Subcutaneous abdominal adipose tissue (tissue), 5 donors: Measurements from ENCODE around the gene FAM186B.

ENCODE experiments used
- H3K27ac ChIP-seq: one replicate; pipeline ENCODE4 v1.7.0; 2013; ENCODE audit warnings: low read depth, mild to moderate bottlenecking, inconsistent platforms, low read length, moderate library complexity
- H3K27me3 ChIP-seq, 5 donors: one replicate each; pipeline ENCODE4 v1.7.0; 2013; ENCODE audit warnings: low read length in 5 of 5, inconsistent platforms in 1 of 5; ENCODE audit not compliant: control insufficient read depth in 5 of 5, insufficient read depth in 4 of 5
- H3K36me3 ChIP-seq, 5 donors: one replicate each; pipeline ENCODE4 v1.7.0; 2013; ENCODE audit warnings: low read length in 5 of 5; ENCODE audit not compliant: control insufficient read depth in 5 of 5, insufficient read depth in 5 of 5
- H3K4me1 ChIP-seq, 5 donors: one replicate each; pipeline ENCODE4 v1.7.0; 2013; ENCODE audit warnings: low read length in 5 of 5, mild to moderate bottlenecking in 3 of 5, moderate library complexity in 1 of 5; ENCODE audit not compliant: control insufficient read depth in 5 of 5, insufficient read depth in 5 of 5
- H3K4me3 ChIP-seq, 5 donors: one replicate each; pipeline ENCODE4 v1.7.0; 2013; ENCODE audit warnings: low read length in 5 of 5, low read depth in 1 of 5
- H3K9ac ChIP-seq, 5 donors: one replicate each; pipeline ENCODE4 v1.7.0; 2013; ENCODE audit warnings: low read length in 5 of 5, mild to moderate bottlenecking in 4 of 5, moderate library complexity in 3 of 5
- H3K9me3 ChIP-seq, 5 donors: one replicate each; pipeline ENCODE4 v1.7.0; 2013; ENCODE audit warnings: low read length in 5 of 5; ENCODE audit not compliant: control insufficient read depth in 5 of 5
- donor health status: healthy.
- donor health status: healthy.
- donor health status: healthy.
- donor health status: healthy.
- donor health status: healthy.

Gene FAM186B

GRCh38 chr12:49587174-49587908 lies 18.1 kb downstream of the FAM186B start:
- Histone ChIP-seq H3K4me1 (peaks cover 4 to 42% (median 25%) of the 10 kb centered on the region in 5 donors), H3K27ac (no peak overlapping the region), H3K4me3 (no peak overlapping the region), H3K9me3 (no peaks in the 10 kb centered on the region), H3K36me3 (peaks cover 0 to 12% (median 8%) of the 10 kb centered on the region in 5 donors), H3K9ac (no peak overlapping the region), H3K27me3 (no peaks in the 10 kb centered on the region)

DNA sequence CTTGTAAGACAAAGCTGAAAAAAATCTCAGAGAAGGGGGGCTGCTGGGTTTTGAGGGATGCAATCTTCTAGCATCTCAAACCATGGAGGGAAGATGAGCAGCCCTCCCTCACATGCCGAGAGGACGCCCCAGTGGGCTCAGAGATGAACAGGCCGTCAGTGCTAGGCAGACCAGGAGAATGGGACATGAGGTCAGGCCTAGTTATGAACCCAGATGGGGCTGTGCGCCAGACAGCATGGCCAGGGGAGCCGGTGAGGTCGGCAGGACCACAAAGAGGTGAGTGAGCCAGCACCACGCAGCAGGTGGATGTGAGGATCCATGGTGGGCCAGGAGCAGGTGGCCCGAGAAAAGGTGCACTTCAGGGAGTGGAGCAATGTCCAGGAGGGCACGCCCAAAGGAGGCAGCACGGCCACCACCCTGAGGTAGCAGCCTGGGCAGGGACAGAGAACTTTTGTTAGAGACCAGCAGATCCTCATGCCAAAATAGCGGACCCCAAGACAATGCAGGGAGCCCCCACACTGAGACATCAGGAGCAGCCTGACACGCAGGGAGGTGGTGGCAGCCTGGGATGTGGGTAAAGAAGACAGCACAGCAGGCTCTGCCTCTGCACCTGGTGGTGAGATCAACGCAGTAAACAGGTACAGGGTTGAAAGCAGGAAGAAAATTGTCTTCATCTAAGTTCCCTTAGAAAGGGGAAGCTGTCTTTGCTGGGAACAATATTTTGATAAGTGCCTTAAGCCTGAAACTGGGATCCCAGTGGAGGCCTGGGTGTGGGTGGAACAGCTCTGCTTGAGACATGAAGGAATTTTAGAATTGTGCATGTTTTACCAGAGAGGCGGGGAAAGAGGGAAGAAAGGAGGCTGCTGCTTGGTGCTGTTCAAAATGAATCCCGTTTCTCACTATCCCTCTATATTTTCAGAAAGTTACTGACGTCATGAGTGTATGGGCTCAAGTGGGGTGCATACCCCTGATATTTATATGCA lies 19.7 kb downstream of the FAM186B start:
- Histone ChIP-seq H3K27ac (no peak overlapping the region), H3K9me3 (no peaks in the 10 kb centered on the region), H3K4me3 (no peak overlapping the region), H3K9ac (no peak overlapping the region), H3K36me3 (peaks cover 0 to 12% (median 8%) of the 10 kb centered on the region in 5 donors), H3K4me1 (peaks cover 4 to 48% (median 30%) of the 10 kb centered on the region in 5 donors), H3K27me3 (no peaks in the 10 kb centered on the region)

DNA sequence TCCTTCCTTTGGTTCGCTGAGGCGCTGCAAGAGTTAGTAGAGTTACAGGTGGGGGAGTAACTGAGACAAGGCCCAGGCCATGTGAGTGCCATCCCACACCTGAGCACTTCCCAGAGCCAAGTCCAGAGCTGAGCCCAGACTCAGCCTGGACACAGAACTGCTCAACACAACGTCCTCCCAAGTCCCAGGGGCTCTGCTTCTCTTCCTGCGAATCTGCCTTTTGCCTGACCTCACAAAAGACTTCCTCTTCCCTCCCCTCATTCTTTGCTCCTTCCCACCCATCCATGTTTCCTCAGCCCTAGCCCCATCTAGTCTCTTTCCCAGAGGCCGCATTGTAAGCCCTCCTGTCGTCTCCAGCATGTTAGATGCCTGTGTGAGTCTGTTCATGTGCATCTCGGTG lies 20.8 kb downstream of the FAM186B start:
- no peak overlapping the region for H3K27ac ChIP-seq
- peaks cover 0 to 12% (median 8%) of the 10 kb centered on the region in 5 donors for H3K36me3 ChIP-seq
- H3K9ac ChIP-seq = peak overlapping the region in 1 of 5 donors; percentile 51
- H3K4me1 ChIP-seq = peaks cover 7 to 55% (median 36%) of the 10 kb centered on the region in 5 donors
- no peaks in the 10 kb centered on the region for H3K9me3 ChIP-seq
- H3K27me3 ChIP-seq = no peaks in the 10 kb centered on the region
- peak overlapping the region in 1 of 5 donors; percentile 23 for H3K4me3 ChIP-seq

DNA sequence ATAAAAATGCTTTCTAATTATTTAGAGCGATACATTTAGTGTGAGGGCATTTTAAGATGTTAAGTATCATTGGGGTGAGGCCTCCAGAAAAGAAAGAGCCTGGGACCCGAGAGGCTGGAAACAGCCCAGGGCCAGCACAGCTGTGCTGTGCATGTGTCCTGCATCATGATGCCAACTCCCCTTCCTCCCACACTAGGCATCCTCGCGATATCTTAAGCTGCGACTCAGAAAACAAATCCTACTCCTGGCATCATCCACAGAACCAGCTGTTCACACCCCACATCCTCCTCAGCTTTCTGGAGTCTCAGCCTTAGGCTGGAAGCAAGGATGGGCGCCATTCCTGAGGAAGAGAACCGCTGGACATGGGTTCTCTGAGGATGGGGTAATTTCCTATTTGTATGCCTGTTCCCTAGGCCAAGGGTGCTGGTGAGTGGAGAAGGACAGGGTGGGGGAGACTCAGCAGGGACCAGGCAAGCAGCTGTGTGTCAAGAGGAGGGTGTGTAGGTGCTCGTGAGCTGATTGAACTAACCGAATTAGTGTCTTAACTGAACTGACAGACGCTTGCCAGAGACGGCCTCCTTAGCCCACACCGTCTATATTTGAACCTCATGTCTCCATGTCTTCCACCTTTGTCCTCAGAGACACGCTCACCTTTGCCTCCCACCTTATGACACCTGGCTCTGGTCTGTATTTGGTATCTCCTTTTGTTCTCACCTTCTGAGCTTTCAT lies 21.9 kb downstream of the FAM186B start:
- H3K4me3 ChIP-seq = no peak overlapping the region
- H3K4me1 ChIP-seq = peaks cover 5 to 46% (median 29%) of the 10 kb centered on the region in 5 donors
- no peaks in the 10 kb centered on the region for H3K9me3 ChIP-seq
- peak overlapping the region in 1 of 5 donors; percentile 17 for H3K9ac ChIP-seq
- no peak overlapping the region for H3K27ac ChIP-seq
- H3K27me3 ChIP-seq = no peaks in the 10 kb centered on the region
- H3K36me3 ChIP-seq = peaks cover 0 to 12% (median 8%) of the 10 kb centered on the region in 5 donors

GRCh38 chr12:49582850-49583249 lies 22.6 kb downstream of the FAM186B start:
- no peaks in the 10 kb centered on the region for H3K27me3 ChIP-seq
- no peak overlapping the region for H3K27ac ChIP-seq
- peaks cover 0 to 13% (median 8%) of the 10 kb centered on the region in 5 donors for H3K36me3 ChIP-seq
- no peak overlapping the region for H3K4me3 ChIP-seq
- H3K9me3 ChIP-seq = no peaks in the 10 kb centered on the region
- peaks cover 3 to 41% (median 24%) of the 10 kb centered on the region in 5 donors for H3K4me1 ChIP-seq
- peak overlapping the region in 1 of 5 donors; percentile 10 for H3K9ac ChIP-seq

GRCh38 chr12:49582201-49582600 lies 23.2 kb downstream of the FAM186B start:
- Histone ChIP-seq H3K36me3 (peaks cover 0 to 19% (median 9%) of the 10 kb centered on the region in 5 donors), H3K27ac (no peak overlapping the region), H3K9me3 (no peaks in the 10 kb centered on the region), H3K27me3 (no peaks in the 10 kb centered on the region), H3K9ac (peak overlapping the region in 1 of 5 donors; percentile 47), H3K4me3 (no peak overlapping the region), H3K4me1 (peaks cover 3 to 41% (median 24%) of the 10 kb centered on the region in 5 donors)

DNA sequence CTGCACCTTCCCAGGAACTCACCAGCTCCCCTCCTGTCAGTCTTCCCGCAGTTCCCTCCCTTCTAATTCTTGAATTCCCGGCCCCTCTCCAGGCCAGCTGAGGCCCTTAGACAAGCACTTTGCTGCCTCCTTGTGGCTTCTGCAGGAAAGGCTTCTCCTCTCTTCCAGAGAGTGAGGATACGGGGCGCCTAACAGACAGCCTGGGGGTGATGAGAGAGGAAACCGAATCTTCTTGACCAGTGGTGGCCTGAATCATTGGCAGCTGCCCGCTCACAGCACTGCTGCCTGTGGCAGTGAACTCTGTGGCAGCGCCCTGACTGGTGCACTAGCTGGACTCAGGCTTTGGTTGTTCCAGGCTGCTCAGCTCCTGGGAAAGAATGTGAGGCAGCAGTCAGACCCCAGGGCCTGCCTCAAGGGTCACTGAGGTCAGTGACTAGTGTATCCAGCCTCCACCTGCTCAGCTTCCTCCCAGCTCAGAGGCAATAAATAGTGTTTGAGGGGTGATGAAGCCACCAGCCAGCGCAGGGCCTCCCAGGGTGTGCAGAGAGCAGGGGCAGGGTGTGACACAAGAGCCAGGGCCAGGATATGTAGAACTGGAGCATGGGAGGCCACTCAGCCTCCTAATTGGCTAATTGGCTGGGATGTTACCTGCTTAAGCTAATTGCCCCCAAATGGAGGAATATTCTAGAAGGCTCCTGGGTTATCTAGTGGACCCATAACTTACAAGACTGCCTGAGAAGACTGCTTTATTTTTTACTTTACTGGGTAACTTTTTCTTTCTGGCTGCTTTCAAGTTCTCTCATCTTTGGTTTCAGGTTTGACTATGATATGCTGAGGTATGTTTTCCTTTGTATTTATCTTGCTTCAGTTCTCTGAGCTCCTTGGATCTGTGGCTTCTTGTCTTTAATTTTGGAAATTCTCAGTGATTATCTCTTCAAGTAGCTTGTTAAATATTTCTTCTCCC lies 24.6 kb downstream of the FAM186B start:
- Histone ChIP-seq H3K36me3 (peaks cover 0 to 20% (median 8%) of the 10 kb centered on the region in 5 donors), H3K4me3 (no peak overlapping the region), H3K9me3 (no peaks in the 10 kb centered on the region), H3K27me3 (no peaks in the 10 kb centered on the region), H3K9ac (peak overlapping the region in 2 of 5 donors; percentile 36 to 64), H3K27ac (no peak overlapping the region), H3K4me1 (peaks cover 3 to 40% (median 24%) of the 10 kb centered on the region in 5 donors)

DNA sequence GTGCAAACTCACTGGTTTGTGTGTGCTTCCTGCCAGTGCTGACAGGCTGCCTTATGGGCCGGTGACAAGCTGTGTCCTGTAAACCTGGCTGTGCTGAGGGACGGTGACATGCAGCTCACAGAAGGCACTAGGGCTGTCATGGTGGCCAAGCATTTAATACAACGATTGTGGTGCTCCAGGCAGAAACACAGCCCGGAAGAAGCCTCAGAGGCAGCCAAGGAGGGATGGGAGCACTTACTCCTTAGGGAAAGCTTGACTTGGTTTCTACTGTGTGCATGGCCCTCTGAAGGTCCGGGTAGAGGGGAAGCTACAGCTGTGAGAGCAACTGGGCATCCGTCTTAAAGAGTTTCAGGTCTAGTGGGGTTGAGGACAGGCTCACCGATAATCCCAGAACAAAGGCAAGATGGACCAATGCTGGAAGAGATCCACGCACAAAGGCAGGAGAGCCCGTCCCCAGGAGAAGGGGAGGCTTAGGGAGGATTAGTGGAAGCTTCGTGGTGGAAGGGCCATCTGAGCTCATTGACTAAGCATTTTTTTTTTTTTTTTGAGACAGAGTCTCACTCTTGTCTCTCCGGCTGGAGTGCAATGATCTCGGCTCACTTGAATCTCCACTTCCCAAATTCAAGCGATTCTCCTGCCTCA lies 26.8 kb downstream of the FAM186B start:
- no peak overlapping the region for H3K9ac ChIP-seq
- peaks cover 3 to 24% (median 20%) of the 10 kb centered on the region in 5 donors for H3K4me1 ChIP-seq
- H3K27ac ChIP-seq = no peak overlapping the region
- peaks cover 0 to 17% (median 3%) of the 10 kb centered on the region in 5 donors for H3K36me3 ChIP-seq
- no peaks in the 10 kb centered on the region for H3K27me3 ChIP-seq
- H3K4me3 ChIP-seq = no peak overlapping the region
- H3K9me3 ChIP-seq = no peaks in the 10 kb centered on the region
